ENCODE measurements around the gene CDH23. TPM values are rescaled to one million over a fixed set of nuclear protein-coding genes. Genes with fewer than 3 reads are reported as not detected.

Gene CDH23
- total RNA-seq, 1 experiment from 2014 or later: not detected

DNA sequence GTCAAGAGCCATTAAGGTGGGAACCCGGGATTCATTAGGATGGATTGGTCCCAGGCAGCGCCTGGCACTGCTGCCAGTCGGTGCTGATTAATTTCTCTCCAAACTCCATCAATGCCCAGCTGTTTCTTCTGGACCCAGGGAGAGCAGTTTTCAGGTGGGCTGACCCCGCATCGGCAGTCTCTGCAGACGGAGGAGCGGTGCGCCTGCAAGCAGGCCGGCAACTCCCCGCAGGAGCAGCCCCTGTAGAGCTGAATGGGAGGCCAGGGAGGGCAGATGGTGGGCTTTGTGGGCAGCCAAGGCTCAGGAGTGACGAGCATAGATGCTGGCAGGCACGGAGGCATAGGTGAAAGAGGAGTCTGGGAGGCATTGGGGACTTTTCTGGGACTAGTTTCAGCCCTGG lies 56.5 kb downstream of the CDH23 start:
- Histone ChIP-seq H3K9ac (ENCODE audit: low read length) (no peak overlapping the region), H3F3A (ENCODE audit: low read length, unreplicated experiment) (no peaks in the 10 kb centered on the region), H3K9me3 (ENCODE audit: low read length) (no peaks in the 10 kb centered on the region), H2AFZ (ENCODE audit: low read length) (no peak overlapping the region), H3K4me2 (ENCODE audit: low read length) (no peak overlapping the region), H3K27ac (ENCODE audit: low read length) (no peak overlapping the region), H3K4me3 (ENCODE audit: low read length) (no peak overlapping the region), H3K9me2 (replicated peaks; ENCODE audit: low read length) (no peaks in the 10 kb centered on the region), H3K27me3 (ENCODE audit: low read length) (peaks cover 37% of the 10 kb centered on the region), H3K4me1 (ENCODE audit: insufficient read depth, low read length) (no peaks in the 10 kb centered on the region), H3K79me2 (ENCODE audit: low read length) (no peaks in the 10 kb centered on the region), H3K36me3 (ENCODE audit: low read depth, low read length) (no peaks in the 10 kb centered on the region), H4K20me1 (ENCODE audit: low read length) (no peaks in the 10 kb centered on the region)
- no peak for DNase-seq
- TF ChIP-seq, protein P1, sequence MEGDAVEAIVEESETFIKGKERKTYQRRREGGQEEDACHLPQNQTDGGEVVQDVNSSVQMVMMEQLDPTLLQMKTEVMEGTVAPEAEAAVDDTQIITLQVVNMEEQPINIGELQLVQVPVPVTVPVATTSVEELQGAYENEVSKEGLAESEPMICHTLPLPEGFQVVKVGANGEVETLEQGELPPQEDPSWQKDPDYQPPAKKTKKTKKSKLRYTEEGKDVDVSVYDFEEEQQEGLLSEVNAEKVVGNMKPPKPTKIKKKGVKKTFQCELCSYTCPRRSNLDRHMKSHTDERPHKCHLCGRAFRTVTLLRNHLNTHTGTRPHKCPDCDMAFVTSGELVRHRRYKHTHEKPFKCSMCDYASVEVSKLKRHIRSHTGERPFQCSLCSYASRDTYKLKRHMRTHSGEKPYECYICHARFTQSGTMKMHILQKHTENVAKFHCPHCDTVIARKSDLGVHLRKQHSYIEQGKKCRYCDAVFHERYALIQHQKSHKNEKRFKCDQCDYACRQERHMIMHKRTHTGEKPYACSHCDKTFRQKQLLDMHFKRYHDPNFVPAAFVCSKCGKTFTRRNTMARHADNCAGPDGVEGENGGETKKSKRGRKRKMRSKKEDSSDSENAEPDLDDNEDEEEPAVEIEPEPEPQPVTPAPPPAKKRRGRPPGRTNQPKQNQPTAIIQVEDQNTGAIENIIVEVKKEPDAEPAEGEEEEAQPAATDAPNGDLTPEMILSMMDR (conservative IDR thresholded peaks at IDR 0.05; ENCODE audit: low read depth, low read length): no peak
- TF ChIP-seq EZH2 (IDR thresholded peaks at IDR 0.05; ENCODE audit: low read length, unreplicated experiment) (no peak), EZH2phosphoT487 (IDR thresholded peaks at IDR 0.05; ENCODE audit: borderline replicate concordance, low read length) (no peak)
- ChIA-PET POLR2A (ENCODE audit: unreplicated experiment) (no interaction called here), CTCF (no interaction called here)
- intact Hi-C loops (cut with micrococcal nuclease): no loop called here
- ATAC-seq: no peak
- BruUV-seq (replicated peaks): no TSS peak

DNA sequence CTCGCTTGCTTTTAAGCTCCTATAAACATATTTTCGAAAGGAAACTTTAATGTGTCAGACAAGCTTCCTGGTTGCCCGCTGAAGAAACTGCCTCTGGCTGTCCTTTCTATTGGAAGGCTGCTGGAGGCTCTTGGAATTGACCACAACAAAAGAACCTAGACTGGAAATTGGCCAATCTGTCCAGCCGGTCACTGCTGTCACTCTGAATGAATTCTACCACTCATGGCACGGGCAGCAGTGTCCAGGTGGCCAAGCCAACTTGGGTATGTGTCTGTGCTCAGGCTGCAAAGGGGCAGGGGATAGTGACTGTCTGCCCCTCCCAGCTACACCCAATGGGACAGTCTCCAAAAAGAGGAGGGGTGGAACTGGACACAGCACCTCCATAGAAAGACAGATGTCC lies 57.6 kb downstream of the CDH23 start:
- no peak overlapping the region for H3K4me2 ChIP-seq (ENCODE audit: low read length)
- ATAC-seq (no peak), DNase-seq (no peak)
- H3K9me3 ChIP-seq (ENCODE audit: low read length): no peaks in the 10 kb centered on the region
- BruUV-seq (replicated peaks): no TSS peak
- no peaks in the 10 kb centered on the region for H3K79me2 ChIP-seq (ENCODE audit: low read length)
- intact Hi-C loops (cut with micrococcal nuclease): no loop called here
- H3K36me3 ChIP-seq (ENCODE audit: low read depth, low read length): no peaks in the 10 kb centered on the region
- no peak overlapping the region for H2AFZ ChIP-seq (ENCODE audit: low read length)
- no peaks in the 10 kb centered on the region for H4K20me1 ChIP-seq (ENCODE audit: low read length)
- H3K27me3 ChIP-seq (ENCODE audit: low read length): peaks cover 43% of the 10 kb centered on the region
- no peaks in the 10 kb centered on the region for H3K9me2 ChIP-seq (replicated peaks; ENCODE audit: low read length)
- H3K4me1 ChIP-seq (ENCODE audit: insufficient read depth, low read length): no peaks in the 10 kb centered on the region
- no peak overlapping the region for H3K9ac ChIP-seq (ENCODE audit: low read length)
- H3F3A ChIP-seq (ENCODE audit: low read length, unreplicated experiment): no peaks in the 10 kb centered on the region
- H3K4me3 ChIP-seq (ENCODE audit: low read length): no peak overlapping the region
- CTCF ChIA-PET: no interaction called here
- no peak overlapping the region for H3K27ac ChIP-seq (ENCODE audit: low read length)
- POLR2A ChIA-PET (ENCODE audit: unreplicated experiment): no interaction called here
- no peak for TF ChIP-seq EZH2 (IDR thresholded peaks at IDR 0.05; ENCODE audit: low read length, unreplicated experiment)
- TF ChIP-seq, protein P1 (conservative IDR thresholded peaks at IDR 0.05; ENCODE audit: low read depth, low read length): no peak
- no peak for TF ChIP-seq EZH2phosphoT487 (IDR thresholded peaks at IDR 0.05; ENCODE audit: borderline replicate concordance, low read length)

DNA sequence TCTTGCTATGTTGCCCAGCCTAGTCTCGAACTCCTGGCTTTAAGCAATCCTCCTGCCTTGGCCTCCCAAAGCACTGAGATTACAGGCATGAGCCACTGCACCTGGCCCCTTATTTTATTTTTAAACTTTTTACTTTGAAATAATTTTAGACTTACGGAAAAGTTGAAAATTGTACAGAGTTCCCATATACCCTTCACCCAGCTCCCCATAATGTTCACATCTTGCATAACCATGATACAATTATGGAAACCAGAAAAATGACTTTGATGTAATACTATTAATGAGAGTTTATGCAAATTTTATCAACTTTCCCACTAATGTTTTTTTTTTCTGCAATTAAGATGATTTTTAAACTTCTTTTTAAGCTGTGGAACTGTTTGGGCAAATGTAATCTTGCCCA lies 58.3 kb downstream of the CDH23 start:
- Histone ChIP-seq H4K20me1 (ENCODE audit: low read length) (no peaks in the 10 kb centered on the region), H3K36me3 (ENCODE audit: low read depth, low read length) (no peaks in the 10 kb centered on the region), H3K27ac (ENCODE audit: low read length) (no peak overlapping the region), H3K4me2 (ENCODE audit: low read length) (no peak overlapping the region), H3K27me3 (ENCODE audit: low read length) (peaks cover 50% of the 10 kb centered on the region), H3K79me2 (ENCODE audit: low read length) (no peaks in the 10 kb centered on the region), H3K9ac (ENCODE audit: low read length) (no peak overlapping the region), H3K9me2 (replicated peaks; ENCODE audit: low read length) (no peaks in the 10 kb centered on the region), H3K9me3 (ENCODE audit: low read length) (no peaks in the 10 kb centered on the region), H2AFZ (ENCODE audit: low read length) (no peak overlapping the region), H3K4me3 (ENCODE audit: low read length) (no peak overlapping the region), H3K4me1 (ENCODE audit: insufficient read depth, low read length) (no peaks in the 10 kb centered on the region), H3F3A (ENCODE audit: low read length, unreplicated experiment) (no peaks in the 10 kb centered on the region)
- DNase-seq: no peak
- ChIA-PET POLR2A (ENCODE audit: unreplicated experiment) (no interaction called here), CTCF (no interaction called here)
- no peak for TF ChIP-seq EZH2phosphoT487 (IDR thresholded peaks at IDR 0.05; ENCODE audit: borderline replicate concordance, low read length)
- no peak for TF ChIP-seq EZH2 (IDR thresholded peaks at IDR 0.05; ENCODE audit: low read length, unreplicated experiment)
- TF ChIP-seq, protein P1 (conservative IDR thresholded peaks at IDR 0.05; ENCODE audit: low read depth, low read length): no peak
- no peak for ATAC-seq
- intact Hi-C loops (cut with micrococcal nuclease): no loop called here
- no TSS peak for BruUV-seq (replicated peaks)
